Panc1 (cell line): ENCODE results near the gene NDUFA7.

Source experiments
- POLR2AphosphoS5 ChIP-seq: IDR thresholded peaks from 2 replicates; pipeline ENCODE4 v1.6.1; 2012; ENCODE audit warnings: mild to moderate bottlenecking, low read depth, low read length, moderate library complexity
- SIN3A ChIP-seq: IDR thresholded peaks from 2 replicates; pipeline ENCODE4 v1.6.1; 2012; ENCODE audit warnings: low read depth, mild to moderate bottlenecking, low read length, moderate library complexity, borderline replicate concordance; ENCODE audit not compliant: insufficient read depth
- TF ChIP-seq, protein P1 (sequence below): fragments of 450-650 bp; IDR thresholded peaks from 2 replicates; pipeline ENCODE4 v1.5.1; 2017; ENCODE audit warnings: mild to moderate bottlenecking

DNA sequence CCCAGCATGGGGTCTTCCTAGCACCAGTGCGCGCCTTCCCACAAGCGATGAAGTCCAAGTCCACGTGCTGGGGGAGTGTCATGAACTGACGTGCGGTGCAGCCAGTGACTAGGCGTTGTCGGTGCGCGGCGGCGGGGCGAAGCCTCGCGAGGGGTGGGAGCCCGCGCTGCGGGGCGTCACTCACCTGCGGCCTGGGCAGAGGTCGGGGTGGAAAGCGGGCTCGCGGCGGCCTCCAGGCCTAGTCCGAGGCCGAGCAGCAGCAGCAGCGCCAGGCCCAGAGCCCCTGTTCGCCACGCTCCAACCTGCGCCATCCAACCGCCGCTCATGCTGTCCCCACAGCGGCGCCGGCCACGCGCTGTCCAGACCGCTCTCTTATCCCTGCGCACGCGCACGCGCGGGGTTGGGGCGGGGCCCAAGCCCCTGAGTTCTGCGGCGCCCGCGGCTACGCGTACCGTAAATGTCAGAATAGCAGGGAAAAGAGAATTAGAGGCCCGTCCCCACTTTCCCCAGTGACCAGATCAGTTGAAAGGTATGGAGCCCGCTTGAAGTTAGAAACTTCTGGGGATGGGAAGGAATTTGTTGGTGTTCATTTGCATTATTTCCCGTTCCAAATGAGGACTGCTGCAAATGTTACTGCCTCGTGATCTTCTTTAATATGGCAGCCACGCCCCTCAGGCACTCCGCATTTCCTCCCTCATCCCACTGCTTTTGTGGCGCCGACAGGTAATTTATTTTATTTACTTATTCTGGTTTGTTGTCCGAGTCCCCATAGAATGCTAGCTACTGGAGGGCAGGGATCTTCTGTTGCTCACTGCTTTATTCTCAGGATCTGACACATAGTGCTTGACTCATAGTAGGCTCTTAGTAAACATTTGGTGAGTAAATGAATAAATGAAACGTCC is 13.0 kb downstream of the NDUFA7 start, which contains the start of gene CD320:
- TF ChIP-seq, protein P1, sequence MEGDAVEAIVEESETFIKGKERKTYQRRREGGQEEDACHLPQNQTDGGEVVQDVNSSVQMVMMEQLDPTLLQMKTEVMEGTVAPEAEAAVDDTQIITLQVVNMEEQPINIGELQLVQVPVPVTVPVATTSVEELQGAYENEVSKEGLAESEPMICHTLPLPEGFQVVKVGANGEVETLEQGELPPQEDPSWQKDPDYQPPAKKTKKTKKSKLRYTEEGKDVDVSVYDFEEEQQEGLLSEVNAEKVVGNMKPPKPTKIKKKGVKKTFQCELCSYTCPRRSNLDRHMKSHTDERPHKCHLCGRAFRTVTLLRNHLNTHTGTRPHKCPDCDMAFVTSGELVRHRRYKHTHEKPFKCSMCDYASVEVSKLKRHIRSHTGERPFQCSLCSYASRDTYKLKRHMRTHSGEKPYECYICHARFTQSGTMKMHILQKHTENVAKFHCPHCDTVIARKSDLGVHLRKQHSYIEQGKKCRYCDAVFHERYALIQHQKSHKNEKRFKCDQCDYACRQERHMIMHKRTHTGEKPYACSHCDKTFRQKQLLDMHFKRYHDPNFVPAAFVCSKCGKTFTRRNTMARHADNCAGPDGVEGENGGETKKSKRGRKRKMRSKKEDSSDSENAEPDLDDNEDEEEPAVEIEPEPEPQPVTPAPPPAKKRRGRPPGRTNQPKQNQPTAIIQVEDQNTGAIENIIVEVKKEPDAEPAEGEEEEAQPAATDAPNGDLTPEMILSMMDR: no peak
- TF ChIP-seq SIN3A (peak; percentile 89; the same call in 1 of the 2 replicates), POLR2AphosphoS5 (peak; percentile 95)
